Uterus (tissue), 4 donors: ENCODE data around the gene SRRM5. TPM values are rescaled to one million over a fixed set of nuclear protein-coding genes. Genes with fewer than 3 reads are reported as not detected.
A peak's percentile ranks its signal among the peaks of the same experiment; 100 is the strongest.

Source experiments
- DNase-seq, 2 donors: peaks; one replicate each; pipeline ENCODE4 v3.0.0-alpha.2; 2019 to 2020
- H3K27ac ChIP-seq, 2 donors: fragments of 200-600 bp; sonication (generic); 1 replicate in 1 of 2; 2 replicates in 1 of 2; pipeline ENCODE4 v1.5.1; 2016 to 2018
- H3K27me3 ChIP-seq, 2 donors: fragments of 200-600 bp; sonication (generic); one replicate each; pipeline ENCODE4 v1.5.1; 2018 to 2019; ENCODE audit warnings: control low read depth in 1 of 2
- H3K36me3 ChIP-seq, 2 donors: fragments of 200-600 bp; sonication (generic); one replicate each; pipeline ENCODE4 v1.5.1; 2019; ENCODE audit warnings: control low read depth in 1 of 2
- H3K4me1 ChIP-seq, 2 donors: fragments of 200-600 bp; sonication (generic); one replicate each; pipeline ENCODE4 v1.5.1; 2018 to 2019; ENCODE audit warnings: control low read depth in 1 of 2
- H3K4me3 ChIP-seq, 2 donors: fragments of 200-600 bp; sonication (generic); 1 replicate in 1 of 2; 2 replicates in 1 of 2; pipeline ENCODE4 v1.5.1; 2018 to 2019; ENCODE audit warnings: mild to moderate bottlenecking in 1 of 2
- H3K9me3 ChIP-seq, 2 donors: fragments of 200-600 bp; sonication (generic); one replicate each; pipeline ENCODE4 v1.5.1; 2019; ENCODE audit warnings: control low read depth in 1 of 2
- POLR2A ChIP-seq, 2 donors: fragments of 450-650 bp; IDR thresholded peaks; one replicate each; pipeline ENCODE4 v1.6.1; 2016; ENCODE audit warnings: antibody characterized with exemption in 2 of 2, mild to moderate bottlenecking in 1 of 2, moderate library complexity in 1 of 2
- intact Hi-C: fragments of 100-400 bp; cut with DNase I; formaldehyde crosslinking; loops from one replicate; pipeline ENCODE4 v1.15.1; 2023; ENCODE audit warnings: low total_unique reads
- total RNA-seq, 4 donors: library from RNA; depleted of rRNA in 3 of 4; stranded (reverse); fragments of >200 nt in 3 of 4; gene quantifications; one replicate each; pipeline versions ENCODE4 v1.1.0 to v1.2.4, GENCODE V29; 2014 to 2023
- TF ChIP-seq, protein P1 (sequence below), 4 experiments: fragments of 200-600 bp in 2 of 4; fragments of 450-650 bp in 2 of 4; sonication (generic) in 2 of 4; IDR thresholded peaks; one replicate each; pipeline ENCODE4 v1.5.1; 2016 to 2019; ENCODE audit warnings: antibody characterized with exemption in 4 of 4, mild to moderate bottlenecking in 2 of 4, moderate library complexity in 1 of 4
- donor health status: DM: yes; HTN: yes; CAD: no.

The SRRM5 gene
- total RNA-seq, 4 donors from 2014 or later, result 0.58 TPM; not detected in 3

DNA sequence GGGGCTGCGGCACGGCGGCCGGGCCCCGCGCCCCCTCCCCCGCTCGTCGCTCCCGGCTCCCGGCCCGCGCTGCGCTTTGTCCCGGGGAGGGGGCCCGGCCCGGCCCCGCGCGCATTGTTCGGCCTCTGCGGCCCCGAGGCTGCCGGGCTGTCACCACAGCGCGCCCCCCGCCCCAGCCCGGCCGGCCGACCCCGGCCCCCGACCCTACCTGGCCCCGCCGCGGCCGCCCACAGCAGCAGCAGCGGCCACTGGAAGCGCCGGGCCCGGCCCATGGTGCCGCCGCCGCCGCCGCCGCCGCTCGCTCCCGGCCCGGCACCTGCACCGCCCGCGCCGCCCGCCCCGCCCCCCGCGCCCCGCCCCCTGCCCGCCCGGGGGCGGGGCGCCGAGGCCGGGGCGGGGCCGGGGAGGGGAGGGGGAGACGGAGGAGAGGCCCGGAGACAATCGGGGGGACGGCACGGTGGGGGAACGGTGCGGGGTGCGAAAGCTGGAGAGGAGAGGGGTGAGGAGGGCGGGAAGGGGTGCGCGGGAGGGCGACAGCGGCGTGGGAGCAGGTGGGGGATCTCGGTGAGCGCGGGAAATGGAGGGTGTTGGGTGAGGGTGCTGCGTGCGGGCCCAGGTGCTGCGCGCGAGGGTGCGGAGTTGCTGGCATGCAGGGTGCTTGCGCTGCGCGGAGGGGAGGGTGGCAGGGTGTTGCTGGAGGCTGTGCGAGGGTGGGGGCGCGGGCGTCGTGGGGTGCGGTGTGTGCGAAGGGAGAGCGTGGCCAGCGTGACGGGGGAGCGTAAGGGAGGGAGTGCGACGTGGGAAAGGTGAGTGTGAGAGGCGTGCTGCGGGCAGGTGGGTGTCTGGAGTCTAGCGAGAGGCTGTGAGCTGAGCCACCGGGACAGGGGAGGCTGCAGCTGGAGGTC is 27.9 kb downstream of the SRRM5 start, which contains the start of gene CADM4:
Gene CADM4, minus strand, starts transcription at position 332 of the 905 bp plus-strand sequence. Its CDS starts 60 bp downstream, at position 272.
- Histone ChIP-seq H3K27me3 (no peaks in the 10 kb centered on the region), H3K36me3 (no peaks in the 10 kb centered on the region), H3K27ac (peak within 1 kb of the TSS; percentile 27 to 37), H3K4me1 (peaks cover 0 to 13% of the 10 kb centered on the region in 2 donors), H3K4me3 (peak within 1 kb of the TSS; percentile 49 to 52), H3K9me3 (no peaks in the 10 kb centered on the region)
- intact Hi-C loops, result no loop called here
- peak; percentile 33 to 36 for DNase-seq
- TF ChIP-seq, protein P1, sequence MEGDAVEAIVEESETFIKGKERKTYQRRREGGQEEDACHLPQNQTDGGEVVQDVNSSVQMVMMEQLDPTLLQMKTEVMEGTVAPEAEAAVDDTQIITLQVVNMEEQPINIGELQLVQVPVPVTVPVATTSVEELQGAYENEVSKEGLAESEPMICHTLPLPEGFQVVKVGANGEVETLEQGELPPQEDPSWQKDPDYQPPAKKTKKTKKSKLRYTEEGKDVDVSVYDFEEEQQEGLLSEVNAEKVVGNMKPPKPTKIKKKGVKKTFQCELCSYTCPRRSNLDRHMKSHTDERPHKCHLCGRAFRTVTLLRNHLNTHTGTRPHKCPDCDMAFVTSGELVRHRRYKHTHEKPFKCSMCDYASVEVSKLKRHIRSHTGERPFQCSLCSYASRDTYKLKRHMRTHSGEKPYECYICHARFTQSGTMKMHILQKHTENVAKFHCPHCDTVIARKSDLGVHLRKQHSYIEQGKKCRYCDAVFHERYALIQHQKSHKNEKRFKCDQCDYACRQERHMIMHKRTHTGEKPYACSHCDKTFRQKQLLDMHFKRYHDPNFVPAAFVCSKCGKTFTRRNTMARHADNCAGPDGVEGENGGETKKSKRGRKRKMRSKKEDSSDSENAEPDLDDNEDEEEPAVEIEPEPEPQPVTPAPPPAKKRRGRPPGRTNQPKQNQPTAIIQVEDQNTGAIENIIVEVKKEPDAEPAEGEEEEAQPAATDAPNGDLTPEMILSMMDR (IDR thresholded peaks at IDR 0.05), result no peak
- no peak for TF ChIP-seq POLR2A (IDR thresholded peaks at IDR 0.05)

DNA sequence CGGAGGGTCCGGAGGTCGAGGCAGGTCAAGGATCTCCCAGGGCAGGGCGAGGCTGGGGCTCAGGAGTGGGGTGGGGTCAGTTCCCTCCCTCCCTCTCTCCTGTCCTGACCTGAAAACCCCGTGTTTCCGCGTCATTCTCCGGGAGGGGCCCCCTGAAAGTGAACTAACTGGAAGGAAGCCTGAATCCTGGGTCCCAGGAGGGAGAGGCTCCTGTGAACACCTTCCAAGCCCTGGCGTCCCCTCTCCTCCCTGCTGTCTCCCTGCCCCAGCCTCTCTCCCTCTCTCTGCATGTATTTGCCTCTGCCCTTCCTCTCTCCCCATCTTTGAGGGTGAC is 28.5 kb downstream of the SRRM5 start:
- TF ChIP-seq POLR2A (IDR thresholded peaks at IDR 0.05), result no peak
- TF ChIP-seq, protein P1 (IDR thresholded peaks at IDR 0.05), result no peak
- Histone ChIP-seq H3K27ac (no peak overlapping the region), H3K9me3 (no peaks in the 10 kb centered on the region), H3K27me3 (no peaks in the 10 kb centered on the region), H3K4me1 (peaks cover 0 to 13% of the 10 kb centered on the region in 2 donors), H3K4me3 (peak overlapping the region; percentile 49 to 52), H3K36me3 (no peaks in the 10 kb centered on the region)
- intact Hi-C loops, result no loop called here
- no peak for DNase-seq

DNA sequence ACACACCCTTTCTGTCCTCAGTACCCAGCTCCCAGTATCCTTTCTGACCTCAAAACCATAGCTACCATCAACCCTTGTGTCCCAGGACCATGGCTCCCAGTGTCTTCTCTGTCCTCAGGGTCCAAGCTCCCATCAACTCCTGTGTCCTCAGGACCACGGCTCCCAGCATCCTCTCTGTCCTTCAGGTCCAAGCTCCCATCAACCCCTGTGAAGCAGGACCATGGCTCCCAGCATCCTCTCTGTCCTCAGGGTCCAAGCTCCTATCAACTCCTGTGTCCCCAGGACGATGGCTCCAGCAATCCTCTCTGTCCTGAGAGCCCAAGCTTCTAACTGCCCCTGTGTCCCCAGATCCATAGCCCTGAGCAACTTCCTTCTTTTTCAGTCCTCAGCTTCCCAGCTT is 29.4 kb downstream of the SRRM5 start:
- Histone ChIP-seq H3K27me3 (no peaks in the 10 kb centered on the region), H3K27ac (no peak overlapping the region), H3K4me1 (peaks cover 0 to 13% of the 10 kb centered on the region in 2 donors), H3K4me3 (no peak overlapping the region), H3K36me3 (no peaks in the 10 kb centered on the region), H3K9me3 (no peaks in the 10 kb centered on the region)
- TF ChIP-seq POLR2A (IDR thresholded peaks at IDR 0.05), result no peak
- TF ChIP-seq, protein P1 (IDR thresholded peaks at IDR 0.05), result no peak
- DNase-seq, result no peak
- intact Hi-C loops, result no loop called here

DNA sequence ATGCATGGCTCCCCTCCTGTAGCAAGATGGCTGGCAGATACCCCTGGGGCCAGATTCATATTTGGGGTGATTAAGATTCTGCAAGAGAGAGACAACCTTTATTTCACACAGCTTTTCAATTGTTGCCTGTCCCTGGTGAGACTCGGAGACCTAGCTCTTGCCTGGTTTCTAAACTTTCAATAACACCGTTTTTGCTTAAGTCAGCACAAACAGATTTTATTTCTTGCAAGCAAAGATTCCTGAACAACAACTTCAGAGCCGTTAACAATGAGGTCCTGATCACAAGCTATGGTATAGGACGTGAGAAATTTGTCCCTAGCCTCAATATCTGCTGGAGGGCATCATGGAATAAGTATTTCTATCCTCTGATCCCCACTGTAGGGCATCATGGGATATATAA is 30.6 kb downstream of the SRRM5 start:
- H3K4me3 ChIP-seq, result no peak overlapping the region
- DNase-seq, result no peak
- intact Hi-C loops, result no loop called here
- H3K27me3 ChIP-seq, result no peaks in the 10 kb centered on the region
- no peaks in the 10 kb centered on the region for H3K36me3 ChIP-seq
- TF ChIP-seq POLR2A (IDR thresholded peaks at IDR 0.05), result no peak
- TF ChIP-seq, protein P1 (IDR thresholded peaks at IDR 0.05), result no peak
- H3K4me1 ChIP-seq, result peaks cover 0 to 13% of the 10 kb centered on the region in 2 donors
- no peaks in the 10 kb centered on the region for H3K9me3 ChIP-seq
- H3K27ac ChIP-seq, result peak overlapping the region in 1 of 2 donors; percentile 49

DNA sequence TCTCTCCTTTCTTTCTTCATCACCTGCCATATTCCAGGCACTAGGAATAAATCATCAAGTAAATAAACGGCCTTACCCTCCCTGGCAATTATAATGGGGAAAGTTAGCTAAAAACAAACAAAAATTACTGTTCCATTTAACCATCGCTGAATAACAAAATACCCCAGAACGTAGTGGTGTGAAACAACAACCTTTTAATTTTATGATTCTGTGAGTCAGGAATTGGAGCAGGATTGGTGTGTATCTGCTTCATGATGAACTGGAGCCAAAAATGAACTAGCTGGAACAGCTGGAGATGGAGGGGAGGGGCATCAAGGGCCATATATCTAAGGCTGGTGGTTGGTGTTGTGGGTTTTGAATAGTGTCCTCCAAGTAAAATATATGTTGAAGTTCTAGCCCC is 31.4 kb downstream of the SRRM5 start:
- intact Hi-C loops, result no loop called here
- Histone ChIP-seq H3K4me3 (no peak overlapping the region), H3K9me3 (no peaks in the 10 kb centered on the region), H3K27me3 (no peaks in the 10 kb centered on the region), H3K4me1 (peaks cover 0 to 13% of the 10 kb centered on the region in 2 donors), H3K36me3 (no peaks in the 10 kb centered on the region), H3K27ac (peak overlapping the region in 1 of 2 donors; percentile 49)
- TF ChIP-seq, protein P1 (IDR thresholded peaks at IDR 0.05), result no peak
- no peak for TF ChIP-seq POLR2A (IDR thresholded peaks at IDR 0.05)
- no peak for DNase-seq
